GM19397 (cell line): ENCODE data around the gene ATXN1L.
A peak's percentile ranks its signal among the peaks of the same experiment; 100 is the strongest.
"Not testable (repeated sequence)": the region's sequence is repeated elsewhere in the genome, so short reads cannot be mapped to it uniquely, and the experiment has no call there.

ENCODE experiments used
- ATAC-seq: cut with Tn5 transposase; IDR thresholded peaks from one replicate; pipeline ENCODE4 v1.9.1; 2021; ENCODE audit warnings: mild to moderate bottlenecking, moderate library complexity; ENCODE audit not compliant: unreplicated experiment

The ATXN1L gene

GRCh38 chr16:71845639-71846430 lies at the start of gene ATXN1L:
TSS of gene ATXN1L (plus strand) at chr16:71845976. CDS start at chr16:71849741, 3,765 bp downstream.
- ATAC-seq: peak; percentile 76

- no peak for ATAC-seq
These were observed 49.2 kb upstream of the ATXN1L start for GRCh38 chr16:71796501-71797097.

GRCh38 chr16:71803305-71803690 lies 42.5 kb upstream of the ATXN1L start:
- no peak for ATAC-seq

- ATAC-seq: peak; percentile 35
These were observed 37.7 kb upstream of the ATXN1L start for GRCh38 chr16:71807905-71808592.

GRCh38 chr16:71808593-71809459 lies 37.0 kb upstream of the ATXN1L start, which contains the start of gene AP1G1:
TSS of gene AP1G1 (minus strand) at chr16:71808834. CDS start at chr16:71789479, 19,355 bp downstream.
- ATAC-seq: peak; percentile 79

GRCh38 chr16:71810155-71810530 lies 35.6 kb upstream of the ATXN1L start:
- ATAC-seq: not testable (repeated sequence)

- ATAC-seq: no peak
These were observed 34.4 kb upstream of the ATXN1L start for GRCh38 chr16:71811261-71811803.

- peak; percentile 18 for ATAC-seq
These were observed 28.6 kb upstream of the ATXN1L start for GRCh38 chr16:71817155-71817500.

GRCh38 chr16:71826533-71827017 lies 19.2 kb upstream of the ATXN1L start:
- no peak for ATAC-seq

GRCh38 chr16:71830359-71830758 lies 15.4 kb upstream of the ATXN1L start:
- ATAC-seq: no peak

- ATAC-seq: not testable (repeated sequence)
These were observed 14.1 kb upstream of the ATXN1L start for GRCh38 chr16:71831698-71832097.

GRCh38 chr16:71832112-71832511 lies 13.7 kb upstream of the ATXN1L start:
- ATAC-seq: not testable (repeated sequence)

GRCh38 chr16:71834291-71834690 lies 11.5 kb upstream of the ATXN1L start:
- no peak for ATAC-seq

GRCh38 chr16:71837150-71837549 lies 8.6 kb upstream of the ATXN1L start:
- ATAC-seq: no peak

GRCh38 chr16:71840052-71840451 lies 5.7 kb upstream of the ATXN1L start:
- no peak for ATAC-seq

- no peak for ATAC-seq
These were observed 2.2 kb upstream of the ATXN1L start for GRCh38 chr16:71843572-71843971.

GRCh38 chr16:71846431-71846830 lies 655 bp downstream of the ATXN1L start:
- ATAC-seq: no peak

- ATAC-seq: no peak
These were observed 1.3 kb downstream of the ATXN1L start for GRCh38 chr16:71847096-71847495.

- no peak for ATAC-seq
These were observed 2.8 kb downstream of the ATXN1L start for GRCh38 chr16:71848622-71849021.

GRCh38 chr16:71851746-71852145 lies 6.0 kb downstream of the ATXN1L start:
- no peak for ATAC-seq
